ENCODE measurements around the gene RAB39A.
A peak's percentile ranks its signal among the peaks of the same experiment; 100 is the strongest.
"Not testable (repeated sequence)": the region's sequence is repeated elsewhere in the genome, so short reads cannot be mapped to it uniquely, and the experiment has no call there.

RAB39A gene

GRCh38 chr11:107928046-107928766 lies at the start of gene RAB39A:
Gene RAB39A, plus strand, starts transcription at chr11:107928448. Its CDS starts 121 bp downstream, at chr11:107928569.
- peak; percentile 97 for DNase-seq

GRCh38 chr11:107881471-107881870 lies 46.8 kb upstream of the RAB39A start:
- DNase-seq: not testable (repeated sequence)

- no peak for DNase-seq
These were observed 46.0 kb upstream of the RAB39A start for GRCh38 chr11:107882095-107882820.

- DNase-seq: no peak
These were observed 30.0 kb upstream of the RAB39A start for GRCh38 chr11:107898270-107898669.

- no peak for DNase-seq
These were observed 20.0 kb upstream of the RAB39A start for GRCh38 chr11:107908211-107908610.

- DNase-seq: not testable (repeated sequence)
These were observed 15.8 kb upstream of the RAB39A start for GRCh38 chr11:107912415-107912814.

GRCh38 chr11:107915229-107915628 lies 13.0 kb upstream of the RAB39A start:
- no peak for DNase-seq

GRCh38 chr11:107916671-107917241 lies 11.5 kb upstream of the RAB39A start:
- no peak for DNase-seq

- no peak for DNase-seq
These were observed 6.3 kb upstream of the RAB39A start for GRCh38 chr11:107921997-107922396.

GRCh38 chr11:107923519-107923918 lies 4.7 kb upstream of the RAB39A start:
- not testable (repeated sequence) for DNase-seq

- DNase-seq: no peak
These were observed 3.9 kb upstream of the RAB39A start for GRCh38 chr11:107924306-107924705.

GRCh38 chr11:107927559-107927958 lies 689 bp upstream of the RAB39A start:
- DNase-seq: no peak

GRCh38 chr11:107928767-107929507 lies 689 bp downstream of the RAB39A start:
- peak; percentile 46 for DNase-seq

GRCh38 chr11:107929611-107930200 lies 1.5 kb downstream of the RAB39A start:
- no peak for DNase-seq

- DNase-seq: no peak
These were observed 3.0 kb downstream of the RAB39A start for GRCh38 chr11:107931206-107931605.

- DNase-seq: no peak
These were observed 19.7 kb downstream of the RAB39A start for GRCh38 chr11:107947904-107948303.

GRCh38 chr11:107948328-107948727 lies 20.1 kb downstream of the RAB39A start:
- DNase-seq: not testable (repeated sequence)

- DNase-seq: no peak
These were observed 22.9 kb downstream of the RAB39A start for GRCh38 chr11:107951155-107951554.

GRCh38 chr11:107953446-107953845 lies 25.2 kb downstream of the RAB39A start:
- DNase-seq: no peak

- DNase-seq: no peak
These were observed 28.3 kb downstream of the RAB39A start for GRCh38 chr11:107956543-107956942.

- no peak for DNase-seq
These were observed 28.9 kb downstream of the RAB39A start for GRCh38 chr11:107957109-107957588.

- no peak for DNase-seq
These were observed 33.2 kb downstream of the RAB39A start for GRCh38 chr11:107961480-107961879.

- no peak for DNase-seq
These were observed 33.9 kb downstream of the RAB39A start for GRCh38 chr11:107962181-107962580.

All from NCI-H774 (cell line).